Neural progenitor cell (in vitro differentiated cells): ENCODE results near the gene HAND1. TPM values are rescaled to one million over a fixed set of nuclear protein-coding genes. Genes with fewer than 3 reads are reported as not detected.

ENCODE experiments used
- DNase-seq: peaks from one replicate; pipeline ENCODE4 v3.0.0-alpha.2; 2016; ENCODE audit warnings: low spot score
- H2AFZ ChIP-seq: fragments of 200-600 bp; sonication (generic); replicated peaks from 2 replicates; pipeline ENCODE4 v1.6.1; 2016; ENCODE audit warnings: antibody characterized with exemption
- H3F3A ChIP-seq: fragments of 200-600 bp; sonication (generic); 2 replicates; pipeline ENCODE4 v1.6.1; 2016; ENCODE audit warnings: antibody characterized with exemption, low read depth
- H3K27ac ChIP-seq: fragments of 200-600 bp; sonication (generic); 2 replicates; pipeline ENCODE4 v1.5.1; 2016; ENCODE audit warnings: mild to moderate bottlenecking
- H3K27me3 ChIP-seq: fragments of 200-600 bp; sonication (generic); 2 replicates; pipeline ENCODE4 v1.6.1; 2016; ENCODE audit warnings: mild to moderate bottlenecking, moderate library complexity
- H3K36me3 ChIP-seq: fragments of 200-600 bp; sonication (generic); 2 replicates; pipeline ENCODE4 v1.5.1; 2016
- H3K4me1 ChIP-seq: fragments of 200-600 bp; sonication (generic); 2 replicates; pipeline ENCODE4 v1.6.1; 2016; ENCODE audit warnings: mixed run types
- H3K4me2 ChIP-seq: fragments of 200-600 bp; sonication (generic); 2 replicates; pipeline ENCODE4 v1.6.1; 2016
- H3K4me3 ChIP-seq: fragments of 200-600 bp; sonication (generic); 2 replicates; pipeline ENCODE4 v1.5.1; 2016
- H3K79me2 ChIP-seq: fragments of 200-600 bp; sonication (generic); 2 replicates; pipeline ENCODE4 v1.6.1; 2016; ENCODE audit warnings: low read depth
- H3K9ac ChIP-seq: fragments of 200-600 bp; sonication (generic); 2 replicates; pipeline ENCODE4 v1.6.1; 2016
- H3K9me3 ChIP-seq: fragments of 200-600 bp; sonication (generic); 2 replicates; pipeline ENCODE4 v1.5.1; 2016; ENCODE audit warnings: low read depth
- H4K20me1 ChIP-seq: fragments of 200-600 bp; sonication (generic); 2 replicates; pipeline ENCODE4 v1.6.1; 2016; ENCODE audit warnings: low read depth
- H3K27ac Mint-ChIP-seq: 3 replicates; pipeline ENCODE4 v1.8.0; 2021; ENCODE audit warnings: mixed read lengths
- H3K27me3 Mint-ChIP-seq: 2 replicates; pipeline ENCODE4 v1.8.0; 2022; ENCODE audit warnings: low read depth, mild to moderate bottlenecking, inconsistent platforms, moderate library complexity, mixed read lengths; ENCODE audit not compliant: insufficient read depth
- H3K36me3 Mint-ChIP-seq: 3 replicates; pipeline ENCODE4 v1.8.0; 2021; ENCODE audit warnings: mixed read lengths
- H3K4me1 Mint-ChIP-seq: 3 replicates; pipeline ENCODE4 v1.8.0; 2021; ENCODE audit warnings: mixed read lengths
- H3K4me3 Mint-ChIP-seq: 3 replicates; pipeline ENCODE4 v1.8.0; 2021; ENCODE audit warnings: mild to moderate bottlenecking, moderate library complexity, mixed read lengths
- H3K9me3 Mint-ChIP-seq: 3 replicates; pipeline ENCODE4 v1.8.0; 2020; ENCODE audit warnings: mixed read lengths
- CTCF ChIP-seq: fragments of 200-600 bp; sonication (generic); IDR thresholded peaks from 2 replicates; pipeline ENCODE4 v1.5.1; 2017; ENCODE audit warnings: antibody characterized with exemption, mild to moderate bottlenecking
- EZH2 ChIP-seq: fragments of 200-600 bp; sonication (generic); IDR thresholded peaks from 2 replicates; pipeline ENCODE4 v1.6.1; 2017; ENCODE audit warnings: antibody characterized with exemption, mild to moderate bottlenecking, moderate library complexity
- EZH2phosphoT487 ChIP-seq: fragments of 200-600 bp; sonication (generic); IDR thresholded peaks from 2 replicates; pipeline ENCODE4 v1.6.1; 2017; ENCODE audit warnings: antibody characterized with exemption
- total RNA-seq: library from RNA; depleted of rRNA; stranded (reverse); fragments of >200 nt; gene quantifications from 2 replicates; pipeline ENCODE4 v1.2.3, GENCODE V29; 2015; ENCODE audit warnings: low replicate concordance

Gene HAND1
- not detected in 2 replicates for total RNA-seq

DNA sequence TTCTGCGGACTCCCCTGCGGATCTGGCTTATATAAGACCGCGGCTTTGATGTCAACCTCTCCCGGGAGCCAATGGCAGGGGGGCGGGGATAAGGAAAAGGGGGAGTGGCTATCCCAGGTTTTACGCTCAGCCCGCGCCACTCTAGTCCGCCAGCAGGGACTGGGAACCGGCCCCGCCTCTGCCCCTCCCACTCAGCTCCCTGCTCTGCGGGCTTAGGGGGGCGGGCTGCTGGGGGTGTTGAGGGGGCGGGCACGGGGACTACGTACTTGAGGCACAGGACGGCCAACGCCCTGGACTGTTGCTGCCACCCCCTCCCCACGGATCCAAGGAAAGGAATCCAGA lies at the start of gene HAND1:
Gene HAND1 (minus strand): TSS at position 4 of the 342 bp plus-strand sequence. CDS start 219 bp downstream, outside the sequence.
- Histone ChIP-seq H3F3A (peaks cover 23% of the 10 kb centered on the region), H3K36me3 (no peaks in the 10 kb centered on the region), H2AFZ (no peak within 1 kb of the TSS), H3K9me3 (no peaks in the 10 kb centered on the region), H3K4me2 (peak within 1 kb of the TSS; percentile 82), H3K4me3 (peak within 1 kb of the TSS; percentile 44), H3K27me3 (peaks cover 100% of the 10 kb centered on the region), H3K9ac (no peak within 1 kb of the TSS), H3K79me2 (no peaks in the 10 kb centered on the region), H4K20me1 (peaks cover 99% of the 10 kb centered on the region), H3K4me1 (peaks cover 23% of the 10 kb centered on the region), H3K27ac (no peak within 1 kb of the TSS)
- no peak for TF ChIP-seq EZH2
- TF ChIP-seq EZH2phosphoT487 = no peak
- no peak for TF ChIP-seq CTCF
- H3K27me3 Mint-ChIP-seq = peaks cover 95% of the 10 kb centered on the region
- peak; percentile 92 for DNase-seq
- no peaks in the 10 kb centered on the region for H3K36me3 Mint-ChIP-seq
- peak within 1 kb of the TSS; percentile 76 for H3K4me3 Mint-ChIP-seq
- H3K27ac Mint-ChIP-seq = no peak within 1 kb of the TSS
- peaks cover 4% of the 10 kb centered on the region for H3K9me3 Mint-ChIP-seq
- H3K4me1 Mint-ChIP-seq = peaks cover 33% of the 10 kb centered on the region

GRCh38 chr5:154526231-154527226 lies 48.5 kb upstream of the HAND1 start:
- Mint-ChIP-seq H3K4me1 (peaks cover 19% of the 10 kb centered on the region), H3K27ac (no peak overlapping the region)

GRCh38 chr5:154524859-154525258 lies 46.8 kb upstream of the HAND1 start:
- peaks cover 15% of the 10 kb centered on the region for H3K27me3 Mint-ChIP-seq
- H3K27ac Mint-ChIP-seq = no peak overlapping the region
- Histone ChIP-seq H2AFZ (no peak overlapping the region), H3K4me1 (peaks cover 19% of the 10 kb centered on the region), H3K79me2 (no peaks in the 10 kb centered on the region), H3K4me2 (no peak overlapping the region), H4K20me1 (no peaks in the 10 kb centered on the region), H3K4me3 (no peak overlapping the region), H3K27ac (no peak overlapping the region), H3F3A (peaks cover 11% of the 10 kb centered on the region), H3K36me3 (no peaks in the 10 kb centered on the region), H3K27me3 (peaks cover 4% of the 10 kb centered on the region), H3K9me3 (no peaks in the 10 kb centered on the region), H3K9ac (no peak overlapping the region)
- no peaks in the 10 kb centered on the region for H3K9me3 Mint-ChIP-seq
- TF ChIP-seq CTCF = no peak
- no peak for TF ChIP-seq EZH2
- no peak for TF ChIP-seq EZH2phosphoT487
- no peak for DNase-seq
- no peaks in the 10 kb centered on the region for H3K36me3 Mint-ChIP-seq
- H3K4me1 Mint-ChIP-seq = peaks cover 22% of the 10 kb centered on the region
- H3K4me3 Mint-ChIP-seq = no peak overlapping the region

More at GRCh38 chr5:154526231-154527226, 48.5 kb upstream of the HAND1 start:
- H3K79me2 ChIP-seq = no peaks in the 10 kb centered on the region
- peaks cover 15% of the 10 kb centered on the region for H3K4me1 ChIP-seq
- H3K9ac ChIP-seq = no peak overlapping the region
- H3K9me3 Mint-ChIP-seq = no peaks in the 10 kb centered on the region
- H3K27me3 ChIP-seq = no peaks in the 10 kb centered on the region
- peaks cover 6% of the 10 kb centered on the region for H3K27me3 Mint-ChIP-seq
- H3F3A ChIP-seq = peaks cover 6% of the 10 kb centered on the region
- H3K4me3 ChIP-seq = no peak overlapping the region
- no peaks in the 10 kb centered on the region for H3K9me3 ChIP-seq
- H3K36me3 Mint-ChIP-seq = no peaks in the 10 kb centered on the region
- H4K20me1 ChIP-seq = no peaks in the 10 kb centered on the region
- no peak overlapping the region for H2AFZ ChIP-seq
- no peaks in the 10 kb centered on the region for H3K36me3 ChIP-seq
- no peak for DNase-seq
- TF ChIP-seq EZH2phosphoT487 (no peak), CTCF (no peak)
- H3K4me3 Mint-ChIP-seq = no peak overlapping the region
- no peak overlapping the region for H3K27ac ChIP-seq
- no peak overlapping the region for H3K4me2 ChIP-seq
